Duodenal mucosa (tissue), 2 donors: ENCODE data around the gene APOB.

ENCODE experiments used
- H3K27ac ChIP-seq: one replicate; pipeline ENCODE4 v1.7.0; 2013; ENCODE audit warnings: low read depth, low read length
- H3K27me3 ChIP-seq, 2 donors: one replicate each; pipeline ENCODE4 v1.7.0; 2013; ENCODE audit warnings: low read length in 2 of 2, control low read depth in 1 of 2; ENCODE audit not compliant: insufficient read depth in 2 of 2, control insufficient read depth in 1 of 2
- H3K36me3 ChIP-seq, 2 donors: one replicate each; pipeline ENCODE4 v1.7.0; 2013; ENCODE audit warnings: low read length in 2 of 2, control low read depth in 1 of 2; ENCODE audit not compliant: insufficient read depth in 2 of 2, control insufficient read depth in 1 of 2
- H3K4me1 ChIP-seq, 2 donors: one replicate each; pipeline ENCODE4 v1.7.0; 2013; ENCODE audit warnings: low read length in 2 of 2, control low read depth in 1 of 2; ENCODE audit not compliant: insufficient read depth in 2 of 2, control insufficient read depth in 1 of 2
- H3K4me3 ChIP-seq, 2 donors: one replicate each; pipeline ENCODE4 v1.7.0; 2013; ENCODE audit warnings: low read length in 2 of 2, low read depth in 1 of 2
- H3K9ac ChIP-seq, 2 donors: one replicate each; pipeline ENCODE4 v1.7.0; 2013; ENCODE audit warnings: low read length in 2 of 2, low read depth in 1 of 2
- H3K9me3 ChIP-seq, 2 donors: one replicate each; pipeline ENCODE4 v1.7.0; 2013; ENCODE audit warnings: low read length in 2 of 2, control low read depth in 1 of 2; ENCODE audit not compliant: control insufficient read depth in 1 of 2

The APOB gene

GRCh38 chr2:21023419-21024181, 20.3 kb downstream of the APOB start:
- H3K36me3 ChIP-seq = peaks cover 13 to 46% of the 10 kb centered on the region in 2 donors
- no peak overlapping the region for H3K27ac ChIP-seq
- no peak overlapping the region for H3K9ac ChIP-seq
- peaks cover 0 to 4% of the 10 kb centered on the region in 2 donors for H3K27me3 ChIP-seq
- no peak overlapping the region for H3K4me3 ChIP-seq
- no peaks in the 10 kb centered on the region for H3K4me1 ChIP-seq
- H3K9me3 ChIP-seq = no peaks in the 10 kb centered on the region

GRCh38 chr2:21022792-21023367, 21.0 kb downstream of the APOB start:
- H3K36me3 ChIP-seq = peaks cover 13 to 47% of the 10 kb centered on the region in 2 donors
- H3K27me3 ChIP-seq = peaks cover 0 to 4% of the 10 kb centered on the region in 2 donors
- no peak overlapping the region for H3K4me3 ChIP-seq
- H3K9me3 ChIP-seq = no peaks in the 10 kb centered on the region
- H3K4me1 ChIP-seq = no peaks in the 10 kb centered on the region
- H3K9ac ChIP-seq = no peak overlapping the region
- no peak overlapping the region for H3K27ac ChIP-seq

- no peaks in the 10 kb centered on the region for H3K9me3 ChIP-seq
- no peaks in the 10 kb centered on the region for H3K4me1 ChIP-seq
- no peak overlapping the region for H3K27ac ChIP-seq
- H3K4me3 ChIP-seq = no peak overlapping the region
- H3K36me3 ChIP-seq = peaks cover 10 to 53% of the 10 kb centered on the region in 2 donors
- no peak overlapping the region for H3K9ac ChIP-seq
- peaks cover 0 to 4% of the 10 kb centered on the region in 2 donors for H3K27me3 ChIP-seq
These were observed 22.4 kb downstream of the APOB start for GRCh38 chr2:21021430-21021829.

GRCh38 chr2:21020668-21021288, 23.1 kb downstream of the APOB start:
- Histone ChIP-seq H3K27ac (no peak overlapping the region), H3K36me3 (peaks cover 10 to 52% of the 10 kb centered on the region in 2 donors), H3K9me3 (no peaks in the 10 kb centered on the region)

GRCh38 chr2:21020031-21020667, 23.7 kb downstream of the APOB start:
- peaks cover 10 to 51% of the 10 kb centered on the region in 2 donors for H3K36me3 ChIP-seq
- no peaks in the 10 kb centered on the region for H3K9me3 ChIP-seq
- no peaks in the 10 kb centered on the region for H3K4me1 ChIP-seq

More at GRCh38 chr2:21020668-21021288, 23.1 kb downstream of the APOB start:
- Histone ChIP-seq H3K4me3 (no peak overlapping the region), H3K9ac (no peak overlapping the region), H3K27me3 (peaks cover 0 to 4% of the 10 kb centered on the region in 2 donors), H3K4me1 (no peaks in the 10 kb centered on the region)

GRCh38 chr2:21019678-21020021, 24.2 kb downstream of the APOB start:
- no peak overlapping the region for H3K27ac ChIP-seq
- no peaks in the 10 kb centered on the region for H3K4me1 ChIP-seq
- H3K4me3 ChIP-seq = no peak overlapping the region
- no peak overlapping the region for H3K9ac ChIP-seq
- peaks cover 7 to 51% of the 10 kb centered on the region in 2 donors for H3K36me3 ChIP-seq
- peaks cover 0 to 4% of the 10 kb centered on the region in 2 donors for H3K27me3 ChIP-seq
- no peaks in the 10 kb centered on the region for H3K9me3 ChIP-seq

More at GRCh38 chr2:21020031-21020667, 23.7 kb downstream of the APOB start:
- Histone ChIP-seq H3K27ac (no peak overlapping the region), H3K27me3 (peaks cover 0 to 4% of the 10 kb centered on the region in 2 donors), H3K9ac (no peak overlapping the region), H3K4me3 (no peak overlapping the region)

GRCh38 chr2:21019000-21019677, 24.7 kb downstream of the APOB start:
- H3K27me3 ChIP-seq = peaks cover 0 to 4% of the 10 kb centered on the region in 2 donors
- no peaks in the 10 kb centered on the region for H3K4me1 ChIP-seq
- H3K4me3 ChIP-seq = no peak overlapping the region
- no peak overlapping the region for H3K27ac ChIP-seq
- no peak overlapping the region for H3K9ac ChIP-seq
- H3K9me3 ChIP-seq = no peaks in the 10 kb centered on the region
- H3K36me3 ChIP-seq = peaks cover 6 to 55% of the 10 kb centered on the region in 2 donors

GRCh38 chr2:21018290-21018689, 25.6 kb downstream of the APOB start:
- Histone ChIP-seq H3K4me3 (no peak overlapping the region), H3K27me3 (peaks cover 0 to 4% of the 10 kb centered on the region in 2 donors), H3K36me3 (peaks cover 6 to 62% of the 10 kb centered on the region in 2 donors), H3K4me1 (no peaks in the 10 kb centered on the region), H3K9ac (no peak overlapping the region), H3K27ac (no peak overlapping the region), H3K9me3 (no peaks in the 10 kb centered on the region)

- Histone ChIP-seq H3K27me3 (peaks cover 0 to 4% of the 10 kb centered on the region in 2 donors), H3K9ac (no peak overlapping the region), H3K36me3 (peaks cover 6 to 66% of the 10 kb centered on the region in 2 donors), H3K4me3 (no peak overlapping the region), H3K27ac (no peak overlapping the region), H3K4me1 (no peaks in the 10 kb centered on the region), H3K9me3 (no peaks in the 10 kb centered on the region)
These were observed 26.1 kb downstream of the APOB start for GRCh38 chr2:21017748-21018276.
